Measurements from ENCODE around the gene P2RY8. TPM values are rescaled to one million over a fixed set of nuclear protein-coding genes. Genes with fewer than 3 reads are reported as not detected.

Gene P2RY8
- total and polyA plus RNA-seq, 2 of the 4 experiments (the other 2 are of a cell fraction): not detected

DNA sequence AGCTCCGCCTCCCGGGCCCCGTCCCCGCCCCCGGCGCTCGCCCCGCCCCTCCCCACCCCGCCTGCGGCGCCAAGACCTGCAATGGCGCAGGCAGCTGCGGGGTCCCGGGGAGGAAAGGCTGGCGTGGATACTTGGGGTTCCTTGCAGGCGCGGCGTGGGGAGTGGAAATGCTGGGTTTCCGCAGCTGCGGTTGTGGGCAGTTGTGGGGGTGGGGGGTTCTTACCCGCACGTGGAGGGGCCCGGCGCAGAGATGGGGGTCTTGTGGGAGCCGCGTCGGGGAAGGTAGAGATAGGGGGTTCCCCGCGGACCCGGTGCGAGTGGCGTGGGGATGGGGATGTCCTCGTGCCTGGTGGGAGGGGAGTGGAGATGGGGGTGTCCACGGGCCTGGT is 83.6 kb downstream of the P2RY8 start (continued):
- TF ChIP-seq MAZ (IDR thresholded peaks at IDR 0.05; ENCODE audit: borderline replicate concordance, low read depth, low read length): no peak; the same call in 1 of the 2 replicates
- TF ChIP-seq, protein P1, sequence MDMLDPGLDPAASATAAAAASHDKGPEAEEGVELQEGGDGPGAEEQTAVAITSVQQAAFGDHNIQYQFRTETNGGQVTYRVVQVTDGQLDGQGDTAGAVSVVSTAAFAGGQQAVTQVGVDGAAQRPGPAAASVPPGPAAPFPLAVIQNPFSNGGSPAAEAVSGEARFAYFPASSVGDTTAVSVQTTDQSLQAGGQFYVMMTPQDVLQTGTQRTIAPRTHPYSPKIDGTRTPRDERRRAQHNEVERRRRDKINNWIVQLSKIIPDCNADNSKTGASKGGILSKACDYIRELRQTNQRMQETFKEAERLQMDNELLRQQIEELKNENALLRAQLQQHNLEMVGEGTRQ (IDR thresholded peaks at IDR 0.05; ENCODE audit: low read depth, low read length): no peak

DNA sequence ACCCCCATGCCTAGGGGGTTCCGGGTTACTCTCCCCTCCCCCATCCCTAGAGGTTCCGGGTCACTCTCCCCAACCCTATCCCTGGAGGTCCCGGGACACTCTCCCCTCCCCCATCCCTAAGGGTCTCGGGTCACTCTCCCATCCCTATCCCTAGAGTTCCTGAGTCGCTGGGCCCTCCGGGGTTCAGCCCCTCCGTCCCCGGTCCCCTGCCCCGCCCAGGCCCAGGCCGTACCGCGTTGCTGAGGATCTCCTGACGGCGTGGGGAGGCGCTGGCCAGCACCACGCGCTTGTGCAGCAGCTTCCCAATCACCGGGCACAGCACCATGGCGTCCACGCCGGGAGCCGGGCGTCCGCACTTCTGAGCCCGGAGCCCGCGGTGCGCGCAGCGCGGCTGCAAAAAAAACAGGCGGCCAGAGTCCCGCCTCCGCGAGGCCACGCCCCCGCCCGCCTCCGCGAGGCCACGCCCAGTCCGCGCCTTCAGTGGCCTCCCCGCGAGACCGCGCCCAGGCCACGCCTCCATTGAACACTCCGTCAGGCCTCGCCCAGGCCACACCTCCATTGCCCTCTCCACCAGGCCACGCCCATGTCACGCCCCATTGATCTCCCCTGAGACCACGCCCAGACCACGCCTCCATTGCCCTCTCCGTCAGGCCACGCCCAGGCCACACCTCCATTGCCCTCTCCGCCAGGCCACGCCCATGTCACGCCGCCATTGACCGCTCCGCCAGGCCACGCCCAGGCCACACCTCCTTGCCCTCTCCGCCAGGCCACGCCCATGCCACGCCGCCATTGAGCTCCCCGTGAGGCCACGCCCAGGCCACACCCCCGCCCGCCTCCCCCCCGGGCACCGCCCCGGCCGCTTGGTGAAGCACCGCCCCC is 84.2 kb downstream of the P2RY8 start, which contains the start of gene ASMTL:
ASMTL (minus strand) TSS at position 394 of the 879 bp plus-strand sequence; CDS start at position 325, 69 bp downstream.
- Histone ChIP-seq H3K56ac (ENCODE audit: extremely low read depth, insufficient read depth, low read length) (no peak within 1 kb of the TSS), H4K91ac (ENCODE audit: insufficient read depth, low read depth, low read length) (no peak within 1 kb of the TSS), H4K20me1 (ENCODE audit: insufficient read depth, low read length) (no peaks in the 10 kb centered on the region), H3K79me1 (ENCODE audit: low read depth in 1 of 2, low read length in 2 of 2) (peaks cover 18 to 33% of the 10 kb centered on the region in 2 experiments), H2BK5ac (ENCODE audit: low read depth, low read length, poor library complexity, severe bottlenecking) (peak within 1 kb of the TSS; percentile 42), H3K4me3 (ENCODE audit: insufficient read depth, low read depth, low read length) (peak within 1 kb of the TSS; percentile 76), H3K36me3 (ENCODE audit: control insufficient read depth, insufficient read depth, low read length) (peaks cover 3% of the 10 kb centered on the region), H2AK5ac (ENCODE audit: low read depth, low read length) (no peak within 1 kb of the TSS; the same call in 1 of the 2 replicates), H3K4ac (ENCODE audit: low read depth, low read length) (no peak within 1 kb of the TSS; the same call in none of the 2 replicates), H2BK15ac (ENCODE audit: low read depth, low read length) (no peak within 1 kb of the TSS), H3K4me1 (ENCODE audit: control insufficient read depth, insufficient read depth, low read length) (no peaks in the 10 kb centered on the region; the same call in 1 of the 2 replicates), H3K14ac (replicated peaks; ENCODE audit: low read depth, low read length) (no peak within 1 kb of the TSS), H3K9ac (ENCODE audit: low read depth, low read length) (peak within 1 kb of the TSS; percentile 67), H3K18ac (ENCODE audit: low read depth, low read length) (no peak within 1 kb of the TSS), H4K8ac (ENCODE audit: low read depth in 2 of 2, low read length in 2 of 2) (no peak within 1 kb of the TSS), H3K9me1 (ENCODE audit: insufficient read depth, low read length) (no peaks in the 10 kb centered on the region), H2AK9ac (replicated peaks; ENCODE audit: low read depth, low read length, poor library complexity) (peak within 1 kb of the TSS; percentile 83), H3K9me3 (ENCODE audit: control insufficient read depth, insufficient read depth, low read length) (no peaks in the 10 kb centered on the region), H3K23ac (ENCODE audit: low read depth, low read length) (peak within 1 kb of the TSS; percentile 31; the same call in 1 of the 2 replicates), H2AFZ (replicated peaks; ENCODE audit: low read length, poor library complexity) (peak within 1 kb of the TSS; percentile 98), H3K27ac (ENCODE audit: insufficient read depth, low read length) (peak within 1 kb of the TSS; percentile 63), H4K5ac (ENCODE audit: low read depth, low read length) (no peak within 1 kb of the TSS), H2BK20ac (ENCODE audit: low read depth, low read length) (no peak within 1 kb of the TSS), H3K27me3 (ENCODE audit: control insufficient read depth, insufficient read depth, low read length) (no peaks in the 10 kb centered on the region), H2BK120ac (ENCODE audit: low read depth, low read length) (no peak within 1 kb of the TSS), H3K4me2 (ENCODE audit: low read depth, low read length) (peak within 1 kb of the TSS; percentile 66)
- dilution Hi-C loops (cut with HindIII; ENCODE audit: low sequenced_read_pairs, unreplicated experiment): no loop called here
- intact Hi-C loops (cut with micrococcal nuclease): loop anchor here (5.0 to 10.0 kb wide), 3 partner anchors 195 to 1362 kb away; no protein-coding TSS in a partner anchor
- TF ChIP-seq, protein P1 (IDR thresholded peaks at IDR 0.05; ENCODE audit: low read depth, low read length): peak; percentile 31
- TF ChIP-seq, protein P2, sequence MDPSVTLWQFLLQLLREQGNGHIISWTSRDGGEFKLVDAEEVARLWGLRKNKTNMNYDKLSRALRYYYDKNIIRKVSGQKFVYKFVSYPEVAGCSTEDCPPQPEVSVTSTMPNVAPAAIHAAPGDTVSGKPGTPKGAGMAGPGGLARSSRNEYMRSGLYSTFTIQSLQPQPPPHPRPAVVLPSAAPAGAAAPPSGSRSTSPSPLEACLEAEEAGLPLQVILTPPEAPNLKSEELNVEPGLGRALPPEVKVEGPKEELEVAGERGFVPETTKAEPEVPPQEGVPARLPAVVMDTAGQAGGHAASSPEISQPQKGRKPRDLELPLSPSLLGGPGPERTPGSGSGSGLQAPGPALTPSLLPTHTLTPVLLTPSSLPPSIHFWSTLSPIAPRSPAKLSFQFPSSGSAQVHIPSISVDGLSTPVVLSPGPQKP (IDR thresholded peaks at IDR 0.05; ENCODE audit: borderline replicate concordance, low read depth, low read length): no peak
- peak; percentile 94 for TF ChIP-seq POLR2A (IDR thresholded peaks at IDR 0.05; ENCODE audit: low read depth, low read length)
- no peak for TF ChIP-seq RAD21 (IDR thresholded peaks at IDR 0.05; ENCODE audit: low read length)
- no peak for TF ChIP-seq RFX5 (IDR thresholded peaks at IDR 0.05; ENCODE audit: low read depth, low read length)
- no peak for TF ChIP-seq FOS (IDR thresholded peaks at IDR 0.05; ENCODE audit: low read depth, low read length)
- TF ChIP-seq SMC3 (IDR thresholded peaks at IDR 0.05; ENCODE audit: low read depth, low read length): no peak
- no peak for TF ChIP-seq CEBPB (IDR thresholded peaks at IDR 0.05; ENCODE audit: low read depth, low read length)
- TF ChIP-seq MXI1 (IDR thresholded peaks at IDR 0.05; ENCODE audit: borderline replicate concordance, low read depth, low read length): peak; percentile 77
- TF ChIP-seq MAZ (IDR thresholded peaks at IDR 0.05; ENCODE audit: borderline replicate concordance, low read depth, low read length): peak; percentile 46; the same call in 1 of the 2 replicates
- no peak for TF ChIP-seq MAFK (IDR thresholded peaks at IDR 0.05; ENCODE audit: low read depth, low read length)
- no peak for TF ChIP-seq NFE2L2 (IDR thresholded peaks at IDR 0.05; ENCODE audit: low read depth, low read length)
- ATAC-seq (ENCODE audit: low read depth) (peak; percentile 94), DNase-seq (peak; percentile 99)
- whole genome bisulfite sequencing, 2 experiments (ENCODE audit: extremely low coverage in 2 of 2, insufficient read length in 1 of 2): 0% methylated on average over 16 of the region's 76 CpGs; no CpG with 5 or more reads in 1 of the 2 experiments
- in situ Hi-C loops (cut with MboI; ENCODE audit: low sequenced_read_pairs): loop anchor here (10.0 to 25.0 kb wide), 3 partner anchors 135 to 1360 kb away; partner anchors contain the start of gene AKAP17A
- BruUV-seq (replicated peaks): no TSS peak
- CTCF ChIA-PET: no interaction called here
- POLR2A ChIA-PET (ENCODE audit: unreplicated experiment): no interaction called here
